Osteoblast (primary cell): ENCODE data around the gene TALDO1. TPM values are rescaled to one million over a fixed set of nuclear protein-coding genes. Genes with fewer than 3 reads are reported as not detected.
A peak's percentile ranks its signal among the peaks of the same experiment; 100 is the strongest.

Experiments used
- DNase-seq: peaks from one replicate; pipeline ENCODE4 v3.0.0; 2011; ENCODE audit warnings: low spot score, mixed read lengths; ENCODE audit not compliant: insufficient read length; ENCODE audit errors: missing footprints
- H2AFZ ChIP-seq: 2 replicates; pipeline ENCODE4 v1.6.0; 2011; ENCODE audit warnings: mild to moderate bottlenecking, low read length
- H3K27ac ChIP-seq: 2 replicates; pipeline ENCODE4 v1.5.1; 2011; ENCODE audit warnings: mild to moderate bottlenecking, low read depth, low read length, moderate library complexity
- H3K27me3 ChIP-seq: 2 replicates; pipeline ENCODE4 v1.6.0; 2012; ENCODE audit warnings: mild to moderate bottlenecking, control low read depth, inconsistent platforms, low read length, moderate library complexity; ENCODE audit not compliant: insufficient read depth
- H3K36me3 ChIP-seq: 2 replicates; pipeline ENCODE4 v1.5.1; 2011; ENCODE audit warnings: mild to moderate bottlenecking, low read length, control low read depth, moderate library complexity; ENCODE audit not compliant: insufficient read depth
- H3K4me1 ChIP-seq: 2 replicates; pipeline ENCODE4 v1.5.1; 2011; ENCODE audit warnings: mild to moderate bottlenecking, low read length, control low read depth, moderate library complexity; ENCODE audit not compliant: insufficient read depth
- H3K4me2 ChIP-seq: 2 replicates; pipeline ENCODE4 v1.6.0; 2011; ENCODE audit warnings: mild to moderate bottlenecking, low read length; ENCODE audit not compliant: insufficient read depth
- H3K4me3 ChIP-seq: fragments of 200-600 bp; sonication (generic); 3 replicates; pipeline ENCODE4 v1.5.1; 2012; ENCODE audit warnings: mild to moderate bottlenecking, low read length, inconsistent platforms; ENCODE audit not compliant: insufficient read depth
- H3K79me2 ChIP-seq: 2 replicates; pipeline ENCODE4 v1.6.0; 2012; ENCODE audit warnings: mild to moderate bottlenecking, low read length, control low read depth, inconsistent platforms; ENCODE audit not compliant: insufficient read depth
- H3K9me3 ChIP-seq: 2 replicates; pipeline ENCODE4 v1.5.1; 2011; ENCODE audit warnings: low read depth, low read length, control low read depth
- H4K20me1 ChIP-seq: 2 replicates; pipeline ENCODE4 v1.6.0; 2012; ENCODE audit warnings: mild to moderate bottlenecking, low read length, control low read depth; ENCODE audit not compliant: insufficient read depth
- total RNA-seq: library from RNA; depleted of rRNA; stranded (reverse); fragments of >200 nt; gene quantifications from 2 replicates; pipeline ENCODE4 v1.2.3, GENCODE V29; 2012
- TF ChIP-seq, protein P1 (sequence below): IDR thresholded peaks from 2 replicates; pipeline ENCODE4 v1.5.1; 2011; ENCODE audit warnings: mild to moderate bottlenecking, low read depth, low read length, moderate library complexity; ENCODE audit errors: extremely low read depth

The TALDO1 gene
- total RNA-seq, 1 donor: 204 TPM

DNA sequence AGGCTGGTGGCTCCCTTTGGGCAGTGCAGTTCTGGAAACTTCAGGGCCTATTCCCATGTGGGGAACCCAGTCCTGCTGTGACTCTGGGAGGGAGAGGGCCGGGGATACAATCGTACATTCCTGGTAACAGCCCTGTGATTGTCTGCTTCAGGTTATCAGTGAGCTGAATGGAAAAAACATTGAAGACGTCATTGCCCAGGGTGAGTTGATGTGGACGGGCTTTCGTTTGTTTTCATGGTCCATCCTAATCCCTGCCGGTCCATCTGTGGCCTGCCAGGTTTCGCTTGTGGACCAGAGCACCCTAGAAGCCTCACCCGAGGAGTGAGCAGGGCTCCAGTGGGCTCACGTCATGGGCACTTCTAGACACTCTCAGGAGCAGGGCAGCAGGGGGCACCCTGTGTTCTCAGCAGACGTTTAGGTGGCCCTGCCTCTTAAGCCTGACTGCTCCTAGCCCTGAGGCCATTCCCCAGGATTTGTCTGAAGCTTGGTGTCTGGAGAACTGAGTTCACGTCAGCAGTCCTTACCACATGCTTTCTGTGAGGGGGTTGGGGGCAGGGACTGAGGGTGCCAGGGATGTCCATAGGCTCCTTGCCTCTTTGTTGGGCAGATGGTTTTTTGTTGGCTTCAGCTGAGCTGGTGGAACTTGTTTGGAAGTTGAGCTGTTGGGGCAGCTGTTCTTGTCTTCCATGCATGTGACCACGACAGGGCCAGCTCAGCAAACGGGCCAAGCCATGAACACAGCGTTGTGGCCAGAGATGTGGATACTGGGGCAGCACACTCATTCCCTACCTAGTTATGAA, 64.4 kb downstream of the TALDO1 start:
- Histone ChIP-seq H3K4me3 (peak overlapping the region; percentile 82), H2AFZ (no peak overlapping the region), H4K20me1 (peaks cover 30% of the 10 kb centered on the region), H3K4me1 (peaks cover 21% of the 10 kb centered on the region), H3K27me3 (no peaks in the 10 kb centered on the region), H3K9me3 (no peaks in the 10 kb centered on the region), H3K79me2 (peaks cover 37% of the 10 kb centered on the region), H3K4me2 (peak overlapping the region; percentile 95), H3K27ac (peak overlapping the region; percentile 99), H3K36me3 (peaks cover 30% of the 10 kb centered on the region)
- TF ChIP-seq, protein P1, sequence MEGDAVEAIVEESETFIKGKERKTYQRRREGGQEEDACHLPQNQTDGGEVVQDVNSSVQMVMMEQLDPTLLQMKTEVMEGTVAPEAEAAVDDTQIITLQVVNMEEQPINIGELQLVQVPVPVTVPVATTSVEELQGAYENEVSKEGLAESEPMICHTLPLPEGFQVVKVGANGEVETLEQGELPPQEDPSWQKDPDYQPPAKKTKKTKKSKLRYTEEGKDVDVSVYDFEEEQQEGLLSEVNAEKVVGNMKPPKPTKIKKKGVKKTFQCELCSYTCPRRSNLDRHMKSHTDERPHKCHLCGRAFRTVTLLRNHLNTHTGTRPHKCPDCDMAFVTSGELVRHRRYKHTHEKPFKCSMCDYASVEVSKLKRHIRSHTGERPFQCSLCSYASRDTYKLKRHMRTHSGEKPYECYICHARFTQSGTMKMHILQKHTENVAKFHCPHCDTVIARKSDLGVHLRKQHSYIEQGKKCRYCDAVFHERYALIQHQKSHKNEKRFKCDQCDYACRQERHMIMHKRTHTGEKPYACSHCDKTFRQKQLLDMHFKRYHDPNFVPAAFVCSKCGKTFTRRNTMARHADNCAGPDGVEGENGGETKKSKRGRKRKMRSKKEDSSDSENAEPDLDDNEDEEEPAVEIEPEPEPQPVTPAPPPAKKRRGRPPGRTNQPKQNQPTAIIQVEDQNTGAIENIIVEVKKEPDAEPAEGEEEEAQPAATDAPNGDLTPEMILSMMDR: peak; percentile 23
- DNase-seq: no peak

DNA sequence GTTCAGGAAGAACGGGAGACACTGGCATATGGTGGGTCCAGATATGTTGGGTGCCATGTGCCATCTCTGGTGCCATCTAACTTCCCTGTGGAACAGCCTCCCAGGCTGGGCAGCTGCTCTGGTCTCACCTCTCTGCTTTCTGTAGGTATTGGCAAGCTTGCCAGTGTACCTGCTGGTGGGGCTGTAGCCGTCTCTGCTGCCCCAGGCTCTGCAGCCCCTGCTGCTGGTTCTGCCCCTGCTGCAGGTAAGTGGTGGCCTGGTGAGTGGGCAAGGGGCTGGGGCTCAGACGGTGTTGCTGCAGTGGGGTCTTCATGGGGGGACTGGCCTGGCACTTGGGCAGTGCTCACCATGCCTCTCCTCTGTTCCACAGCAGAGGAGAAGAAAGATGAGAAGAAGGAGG, 65.1 kb downstream of the TALDO1 start:
- Histone ChIP-seq H3K4me1 (peaks cover 21% of the 10 kb centered on the region), H3K4me3 (no peak overlapping the region), H3K9me3 (no peaks in the 10 kb centered on the region), H3K36me3 (peaks cover 30% of the 10 kb centered on the region), H4K20me1 (peaks cover 30% of the 10 kb centered on the region), H3K4me2 (no peak overlapping the region), H2AFZ (no peak overlapping the region), H3K79me2 (peaks cover 37% of the 10 kb centered on the region), H3K27ac (peak overlapping the region; percentile 99), H3K27me3 (no peaks in the 10 kb centered on the region)
- TF ChIP-seq, protein P1: no peak
- no peak for DNase-seq

DNA sequence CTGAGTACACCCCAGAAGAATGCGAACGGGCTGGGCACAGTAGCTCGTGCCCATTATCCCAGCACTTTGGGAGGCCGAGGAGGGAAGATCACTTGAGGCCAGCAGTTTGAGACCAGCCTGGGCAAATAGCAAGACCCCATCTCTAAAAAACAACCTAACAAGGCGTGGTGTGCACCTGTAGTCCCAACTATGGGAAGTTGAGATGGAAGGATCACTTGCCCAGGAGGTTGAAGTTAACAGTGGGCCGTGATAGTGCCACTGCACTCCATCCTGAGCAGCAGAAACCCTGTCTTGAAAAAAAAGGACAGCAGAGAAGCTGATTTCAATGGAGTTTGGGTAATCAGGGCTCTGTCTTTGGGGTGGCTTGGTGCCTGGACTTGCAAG, 65.8 kb downstream of the TALDO1 start:
- peaks cover 37% of the 10 kb centered on the region for H3K79me2 ChIP-seq

DNA sequence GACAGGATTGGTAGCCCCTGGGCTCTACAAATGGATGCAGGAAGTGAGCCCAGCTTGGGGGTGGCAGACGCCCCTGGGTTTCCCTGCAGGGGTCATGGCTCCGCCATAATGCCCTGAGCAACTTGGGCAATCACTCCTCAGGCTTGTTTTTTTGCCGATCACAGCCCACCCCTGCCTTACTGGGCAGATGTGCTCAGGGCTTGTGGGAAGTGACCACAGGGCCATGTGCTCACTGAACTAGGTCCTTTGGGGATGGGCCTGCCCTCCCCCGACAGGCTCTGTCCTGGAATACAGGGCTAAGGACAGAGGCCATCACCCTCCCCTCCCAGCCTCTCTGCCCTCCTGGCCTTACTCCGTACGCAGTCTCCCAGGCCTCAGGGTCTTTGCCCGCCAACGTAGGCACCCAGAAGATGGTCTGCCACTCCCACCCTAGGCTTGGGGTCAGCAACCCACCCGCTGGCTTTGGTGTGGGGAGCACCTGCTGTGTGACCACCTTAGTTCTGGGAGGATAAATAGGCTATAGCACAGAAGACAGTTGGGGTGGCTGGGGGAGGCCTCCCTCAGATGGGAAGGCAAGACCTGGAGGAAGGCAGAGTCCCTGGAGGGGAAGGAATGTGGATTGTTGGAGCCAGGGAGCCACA, 66.3 kb downstream of the TALDO1 start:
- H3K36me3 ChIP-seq: peaks cover 30% of the 10 kb centered on the region

More for the DNA sequence above, 65.8 kb downstream of the TALDO1 start:
- Histone ChIP-seq H3K27me3 (no peaks in the 10 kb centered on the region), H3K27ac (no peak overlapping the region), H3K9me3 (no peaks in the 10 kb centered on the region), H3K4me3 (no peak overlapping the region), H2AFZ (no peak overlapping the region), H3K4me1 (peaks cover 21% of the 10 kb centered on the region), H4K20me1 (peaks cover 30% of the 10 kb centered on the region), H3K36me3 (peaks cover 30% of the 10 kb centered on the region), H3K4me2 (no peak overlapping the region)
- TF ChIP-seq, protein P1: no peak
- no peak for DNase-seq

More for the DNA sequence above, 66.3 kb downstream of the TALDO1 start:
- Histone ChIP-seq H3K79me2 (peaks cover 33% of the 10 kb centered on the region), H3K27me3 (no peaks in the 10 kb centered on the region), H2AFZ (no peak overlapping the region), H4K20me1 (peaks cover 30% of the 10 kb centered on the region), H3K27ac (no peak overlapping the region), H3K9me3 (no peaks in the 10 kb centered on the region), H3K4me2 (no peak overlapping the region), H3K4me1 (peaks cover 21% of the 10 kb centered on the region), H3K4me3 (no peak overlapping the region)
- TF ChIP-seq, protein P1: no peak
- DNase-seq: no peak
